Measurements from ENCODE around the gene RHAG.

- no peak for TF ChIP-seq YY1 (IDR thresholded peaks at IDR 0.05; ENCODE audit: insufficient read depth, insufficient read length)
- TF ChIP-seq SUZ12 (IDR thresholded peaks at IDR 0.05; ENCODE audit: extremely low read depth, insufficient read depth, insufficient read length) = no peak
- no peak for TF ChIP-seq ZNF274 (IDR thresholded peaks at IDR 0.05; ENCODE audit: low read depth, low read length)
These were observed 66.1 kb downstream of the RHAG start for GRCh38 chr6:49570474-49571079.
